Left lung (tissue), 10 donors: Measurements from ENCODE around the gene MMP25. TPM values are rescaled to one million over a fixed set of nuclear protein-coding genes. Genes with fewer than 3 reads are reported as not detected.

ENCODE experiments used
- ATAC-seq: fragments of 200-7000 bp; cut with Tn5 transposase; one replicate; pipeline ENCODE4 v1.9.1; 2020; ENCODE audit warnings: moderate library complexity
- DNase-seq, 4 donors: peaks; one replicate each; pipeline ENCODE4 v3.0.0-alpha.2; 2013 to 2020
- H3K27ac ChIP-seq, 2 donors: fragments of 200-600 bp; sonication (generic) in 1 of 2; one replicate each; pipeline versions ENCODE4 v1.5.0 to v1.8.0; 2020 to 2021
- H3K27me3 ChIP-seq, 2 donors: fragments of 200-600 bp; sonication (generic) in 1 of 2; one replicate each; pipeline versions ENCODE4 v1.5.0 to v1.8.0; 2020 to 2021
- H3K36me3 ChIP-seq, 2 donors: fragments of 200-600 bp; sonication (generic) in 1 of 2; one replicate each; pipeline versions ENCODE4 v1.5.0 to v1.8.0; 2020 to 2021
- H3K4me1 ChIP-seq, 2 donors: fragments of 200-600 bp; one replicate each; pipeline ENCODE4 v1.8.0; 2021
- H3K4me3 ChIP-seq, 2 donors: fragments of 200-600 bp; sonication (generic) in 1 of 2; one replicate each; pipeline versions ENCODE4 v1.5.0 to v1.8.0; 2020 to 2021; ENCODE audit warnings: mild to moderate bottlenecking in 1 of 2
- H3K9me3 ChIP-seq, 2 donors: fragments of 200-600 bp; sonication (generic) in 1 of 2; one replicate each; pipeline versions ENCODE4 v1.5.0 to v1.8.0; 2020 to 2021
- intact Hi-C, 2 donors: fragments of 100-400 bp; cut with DNase I; formaldehyde crosslinking; loops; one replicate each; pipeline versions ENCODE4 v1.11.2 to v1.14.2; 2022
- polyA plus RNA-seq, 6 donors: library from polyadenylated mRNA; unstranded; fragments of 120-200 nt; gene quantifications; one replicate each; pipeline ENCODE4 v1.2.1, GENCODE V29; 2013; ENCODE audit not compliant: insufficient read length in 6 of 6
- total RNA-seq, 2 donors: library from RNA; stranded (reverse); fragmentation: NEBNext Ultra II Directional; extraction: Animal tissue kit (Norgen Biotek cat#: 25700); gene quantifications; one replicate each; pipeline ENCODE4 v1.2.1, GENCODE V29; 2021
- TF ChIP-seq, protein P1 (sequence below), 2 donors: fragments of 200-600 bp; sonication (generic) in 1 of 2; IDR thresholded peaks; one replicate each; pipeline versions ENCODE4 v1.5.0 to v1.8.0; 2021; ENCODE audit warnings: antibody characterized with exemption in 2 of 2
- donor health status: DM: no; HTN: yes; CAD: no.
- donor health status: DM: no; HTN: no; CAD: no.

Gene MMP25
- total and polyA plus RNA-seq, 8 donors = 1.8 to 91.9 (median 2.4) TPM

GRCh38 chr16:3056336-3057180 lies 10.2 kb downstream of the MMP25 start:
- H3K4me3 ChIP-seq = no peak overlapping the region
- H3K9me3 ChIP-seq = no peaks in the 10 kb centered on the region
- ATAC-seq (no peak), DNase-seq (peak in 1 of 4 donors; percentile 69)
- H3K4me1 ChIP-seq = peaks cover 12 to 67% of the 10 kb centered on the region in 2 donors
- intact Hi-C loops = no loop called here
- H3K27me3 ChIP-seq = no peaks in the 10 kb centered on the region
- peak overlapping the region in 1 of 2 donors; percentile 23 for H3K27ac ChIP-seq
- peaks cover 0 to 6% of the 10 kb centered on the region in 2 donors for H3K36me3 ChIP-seq
- TF ChIP-seq, protein P1, sequence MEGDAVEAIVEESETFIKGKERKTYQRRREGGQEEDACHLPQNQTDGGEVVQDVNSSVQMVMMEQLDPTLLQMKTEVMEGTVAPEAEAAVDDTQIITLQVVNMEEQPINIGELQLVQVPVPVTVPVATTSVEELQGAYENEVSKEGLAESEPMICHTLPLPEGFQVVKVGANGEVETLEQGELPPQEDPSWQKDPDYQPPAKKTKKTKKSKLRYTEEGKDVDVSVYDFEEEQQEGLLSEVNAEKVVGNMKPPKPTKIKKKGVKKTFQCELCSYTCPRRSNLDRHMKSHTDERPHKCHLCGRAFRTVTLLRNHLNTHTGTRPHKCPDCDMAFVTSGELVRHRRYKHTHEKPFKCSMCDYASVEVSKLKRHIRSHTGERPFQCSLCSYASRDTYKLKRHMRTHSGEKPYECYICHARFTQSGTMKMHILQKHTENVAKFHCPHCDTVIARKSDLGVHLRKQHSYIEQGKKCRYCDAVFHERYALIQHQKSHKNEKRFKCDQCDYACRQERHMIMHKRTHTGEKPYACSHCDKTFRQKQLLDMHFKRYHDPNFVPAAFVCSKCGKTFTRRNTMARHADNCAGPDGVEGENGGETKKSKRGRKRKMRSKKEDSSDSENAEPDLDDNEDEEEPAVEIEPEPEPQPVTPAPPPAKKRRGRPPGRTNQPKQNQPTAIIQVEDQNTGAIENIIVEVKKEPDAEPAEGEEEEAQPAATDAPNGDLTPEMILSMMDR (IDR thresholded peaks at IDR 0.05) = no peak

DNA sequence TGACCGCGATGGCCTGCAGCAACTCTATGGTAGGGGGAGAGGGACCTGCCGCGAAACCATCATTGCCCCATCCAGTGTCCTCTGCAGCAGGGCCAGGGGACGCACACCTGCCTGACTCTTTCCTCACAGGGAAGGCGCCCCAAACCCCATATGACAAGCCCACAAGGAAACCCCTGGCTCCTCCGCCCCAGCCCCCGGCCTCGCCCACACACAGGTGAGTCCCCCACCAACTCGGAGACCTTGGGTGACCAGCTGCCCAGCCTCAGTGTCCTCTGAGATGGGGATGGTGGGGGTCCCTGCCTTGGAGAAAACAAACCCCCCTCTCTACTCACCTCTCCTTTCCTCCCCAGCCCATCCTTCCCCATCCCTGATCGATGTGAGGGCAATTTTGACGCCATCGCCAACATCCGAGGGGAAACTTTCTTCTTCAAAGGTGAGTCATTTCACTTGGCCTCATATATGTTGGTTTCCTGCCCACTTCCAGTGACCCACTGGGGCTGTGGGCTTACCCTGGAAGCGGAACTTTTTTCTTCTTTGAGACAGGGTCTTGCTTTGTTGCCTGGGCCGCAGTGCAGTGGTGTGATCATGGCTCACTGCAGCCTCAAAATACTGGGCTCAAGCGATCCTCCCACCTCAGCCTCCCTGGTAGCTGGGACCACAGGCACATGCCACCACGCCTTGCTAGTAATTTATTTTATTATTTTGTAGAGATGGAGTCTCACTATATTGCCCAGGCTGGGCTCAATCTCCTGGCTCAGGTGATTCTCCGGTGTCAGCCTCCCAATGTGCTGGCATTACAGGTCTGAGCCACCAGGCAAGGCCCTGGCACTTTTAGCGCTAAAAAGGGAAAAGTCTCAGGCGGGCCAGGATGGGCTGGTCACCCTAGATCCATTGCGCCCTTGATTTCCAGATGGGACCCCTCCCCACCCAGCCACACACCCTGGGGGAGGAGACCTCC lies 11.1 kb downstream of the MMP25 start:
- TF ChIP-seq, protein P1 (IDR thresholded peaks at IDR 0.05) = no peak
- intact Hi-C loops = no loop called here
- Histone ChIP-seq H3K9me3 (no peaks in the 10 kb centered on the region), H3K36me3 (peaks cover 0 to 6% of the 10 kb centered on the region in 2 donors), H3K4me3 (peak overlapping the region in 1 of 2 donors; percentile 74), H3K27me3 (no peaks in the 10 kb centered on the region), H3K27ac (peak overlapping the region in 1 of 2 donors; percentile 86), H3K4me1 (peaks cover 12 to 76% of the 10 kb centered on the region in 2 donors)
- ATAC-seq = no peak
- peak in 1 of 4 donors; percentile 60 for DNase-seq

DNA sequence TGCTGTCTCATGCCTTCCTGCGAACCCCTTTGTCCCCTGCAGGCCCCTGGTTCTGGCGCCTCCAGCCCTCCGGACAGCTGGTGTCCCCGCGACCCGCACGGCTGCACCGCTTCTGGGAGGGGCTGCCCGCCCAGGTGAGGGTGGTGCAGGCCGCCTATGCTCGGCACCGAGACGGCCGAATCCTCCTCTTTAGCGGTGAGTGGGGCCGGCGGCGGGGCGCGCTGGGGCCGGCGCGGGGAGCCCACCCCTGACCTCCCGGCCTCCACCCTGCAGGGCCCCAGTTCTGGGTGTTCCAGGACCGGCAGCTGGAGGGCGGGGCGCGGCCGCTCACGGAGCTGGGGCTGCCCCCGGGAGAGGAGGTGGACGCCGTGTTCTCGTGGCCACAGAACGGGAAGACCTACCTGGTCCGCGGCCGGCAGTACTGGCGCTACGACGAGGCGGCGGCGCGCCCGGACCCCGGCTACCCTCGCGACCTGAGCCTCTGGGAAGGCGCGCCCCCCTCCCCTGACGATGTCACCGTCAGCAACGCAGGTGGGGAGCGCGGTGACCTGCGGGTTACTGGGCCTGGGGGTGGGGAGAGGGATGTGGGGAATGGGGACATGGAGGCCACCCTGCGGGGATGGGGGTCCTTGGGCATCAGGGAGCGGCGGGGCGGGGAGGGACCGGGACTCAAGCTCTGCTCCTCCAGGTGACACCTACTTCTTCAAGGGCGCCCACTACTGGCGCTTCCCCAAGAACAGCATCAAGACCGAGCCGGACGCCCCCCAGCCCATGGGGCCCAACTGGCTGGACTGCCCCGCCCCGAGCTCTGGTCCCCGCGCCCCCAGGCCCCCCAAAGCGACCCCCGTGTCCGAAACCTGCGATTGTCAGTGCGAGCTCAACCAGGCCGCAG lies 12.0 kb downstream of the MMP25 start:
- peak; percentile 62 for ATAC-seq
- intact Hi-C loops = no loop called here

GRCh38 chr16:3059041-3059722 lies 12.8 kb downstream of the MMP25 start:
- intact Hi-C loops = no loop called here
- ATAC-seq (peak; percentile 98), DNase-seq (peak; percentile 89 to 99 (median 94))
- Histone ChIP-seq H3K4me3 (peak overlapping the region; percentile 74 to 76), H3K4me1 (peaks cover 12 to 75% of the 10 kb centered on the region in 2 donors), H3K27ac (peak overlapping the region; percentile 86 to 87), H3K9me3 (no peaks in the 10 kb centered on the region), H3K27me3 (no peaks in the 10 kb centered on the region), H3K36me3 (peaks cover 0 to 6% of the 10 kb centered on the region in 2 donors)
- TF ChIP-seq, protein P1 (IDR thresholded peaks at IDR 0.05) = peak; percentile 88 to 96

More for the DNA sequence above, 12.0 kb downstream of the MMP25 start:
- Histone ChIP-seq H3K4me3 (peak overlapping the region; percentile 74 to 76), H3K4me1 (peaks cover 12 to 79% of the 10 kb centered on the region in 2 donors), H3K9me3 (no peaks in the 10 kb centered on the region), H3K27me3 (no peaks in the 10 kb centered on the region), H3K36me3 (peaks cover 0 to 6% of the 10 kb centered on the region in 2 donors), H3K27ac (peak overlapping the region; percentile 86 to 87)
- TF ChIP-seq, protein P1 (IDR thresholded peaks at IDR 0.05) = no peak
- peak in 2 of 4 donors; percentile 65 to 89 for DNase-seq
